Measurements from ENCODE around the gene FADS3.

FADS3 gene

DNA sequence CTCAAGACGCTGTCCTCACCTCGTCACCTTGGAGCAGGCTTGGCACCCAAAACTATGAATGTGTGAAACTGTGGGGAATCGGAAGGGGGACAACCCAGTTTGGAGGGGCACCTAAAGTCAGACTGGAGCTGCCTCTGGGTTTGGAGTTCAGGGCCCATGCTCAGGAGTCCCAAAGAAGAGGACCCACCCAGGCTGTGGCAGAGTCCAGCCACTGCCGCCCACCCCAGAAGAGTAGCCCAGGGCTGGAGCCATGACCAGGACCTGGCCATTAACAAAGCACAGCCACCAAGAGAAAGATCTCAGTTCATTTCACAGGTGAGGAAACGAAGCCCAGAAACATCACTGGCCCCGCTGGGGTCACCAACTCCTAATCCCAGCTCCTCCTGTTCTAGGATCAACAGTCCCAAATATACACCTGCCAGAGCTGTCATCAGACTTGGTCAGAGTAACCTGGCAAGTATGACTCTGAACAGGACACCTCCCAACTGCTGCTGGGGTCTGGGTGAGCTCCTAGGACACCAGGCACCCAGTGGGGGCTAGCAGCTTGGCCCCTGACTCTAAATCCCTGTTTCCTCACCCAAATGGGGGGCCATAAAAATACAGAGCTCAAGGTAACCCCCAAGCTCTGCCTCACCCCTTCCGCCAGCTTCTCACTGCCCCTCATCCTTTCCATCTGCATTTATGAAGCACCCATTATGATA lies 23.3 kb upstream of the FADS3 start:
- no peak for DNase-seq (ENCODE audit: low spot score)
- TF ChIP-seq, protein P1, sequence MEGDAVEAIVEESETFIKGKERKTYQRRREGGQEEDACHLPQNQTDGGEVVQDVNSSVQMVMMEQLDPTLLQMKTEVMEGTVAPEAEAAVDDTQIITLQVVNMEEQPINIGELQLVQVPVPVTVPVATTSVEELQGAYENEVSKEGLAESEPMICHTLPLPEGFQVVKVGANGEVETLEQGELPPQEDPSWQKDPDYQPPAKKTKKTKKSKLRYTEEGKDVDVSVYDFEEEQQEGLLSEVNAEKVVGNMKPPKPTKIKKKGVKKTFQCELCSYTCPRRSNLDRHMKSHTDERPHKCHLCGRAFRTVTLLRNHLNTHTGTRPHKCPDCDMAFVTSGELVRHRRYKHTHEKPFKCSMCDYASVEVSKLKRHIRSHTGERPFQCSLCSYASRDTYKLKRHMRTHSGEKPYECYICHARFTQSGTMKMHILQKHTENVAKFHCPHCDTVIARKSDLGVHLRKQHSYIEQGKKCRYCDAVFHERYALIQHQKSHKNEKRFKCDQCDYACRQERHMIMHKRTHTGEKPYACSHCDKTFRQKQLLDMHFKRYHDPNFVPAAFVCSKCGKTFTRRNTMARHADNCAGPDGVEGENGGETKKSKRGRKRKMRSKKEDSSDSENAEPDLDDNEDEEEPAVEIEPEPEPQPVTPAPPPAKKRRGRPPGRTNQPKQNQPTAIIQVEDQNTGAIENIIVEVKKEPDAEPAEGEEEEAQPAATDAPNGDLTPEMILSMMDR (IDR thresholded peaks at IDR 0.05; ENCODE audit: extremely low read depth, insufficient read depth, missing control alignments), result no peak
- in situ Hi-C loops (cut with MboI; ENCODE audit: low pct_unique_long_range_greater_than_20kb, low sequenced_read_pairs, unreplicated experiment), result no loop called here

DNA sequence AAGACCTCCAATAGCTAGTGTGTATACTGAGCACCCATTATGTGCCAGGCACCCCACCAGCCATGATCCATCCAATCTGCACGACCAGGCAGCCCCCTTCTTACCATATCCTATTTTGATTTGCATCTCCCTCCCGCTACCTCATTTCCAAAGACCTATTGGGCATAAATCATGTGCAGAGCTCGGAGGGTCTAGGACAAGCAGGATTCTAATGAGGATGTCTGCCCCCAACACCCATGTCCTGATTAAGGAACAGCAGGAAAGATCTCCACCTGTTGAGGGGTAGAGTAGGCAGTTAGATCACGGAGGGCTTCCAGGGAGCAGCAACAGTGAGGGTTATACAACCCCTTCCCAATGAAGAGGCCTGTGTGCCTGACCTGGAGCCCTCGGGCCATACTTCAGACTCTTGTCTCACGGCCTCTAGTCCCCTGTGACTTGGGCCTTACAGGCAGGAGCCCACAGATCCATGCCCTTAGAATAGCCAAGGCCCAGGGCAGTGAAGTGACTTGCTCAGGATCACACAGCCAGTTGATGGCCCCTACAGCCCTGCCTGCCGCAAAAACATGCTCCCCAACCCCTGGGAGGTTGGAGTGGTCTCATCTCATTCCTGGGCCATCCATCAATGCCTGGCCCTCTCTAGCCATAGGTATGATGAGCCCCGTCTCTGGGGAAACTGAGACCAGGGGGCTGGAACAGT lies 22.5 kb upstream of the FADS3 start:
- in situ Hi-C loops (cut with MboI; ENCODE audit: low pct_unique_long_range_greater_than_20kb, low sequenced_read_pairs, unreplicated experiment), result no loop called here
- TF ChIP-seq, protein P1 (IDR thresholded peaks at IDR 0.05; ENCODE audit: extremely low read depth, insufficient read depth, missing control alignments), result no peak
- DNase-seq (ENCODE audit: low spot score), result peak; percentile 14

- in situ Hi-C loops (cut with MboI; ENCODE audit: low pct_unique_long_range_greater_than_20kb, low sequenced_read_pairs, unreplicated experiment), result no loop called here
- TF ChIP-seq, protein P1 (IDR thresholded peaks at IDR 0.05; ENCODE audit: extremely low read depth, insufficient read depth, missing control alignments), result no peak
- DNase-seq (ENCODE audit: low spot score), result no peak
These were observed 21.8 kb upstream of the FADS3 start for GRCh38 chr11:61912991-61913698.

DNA sequence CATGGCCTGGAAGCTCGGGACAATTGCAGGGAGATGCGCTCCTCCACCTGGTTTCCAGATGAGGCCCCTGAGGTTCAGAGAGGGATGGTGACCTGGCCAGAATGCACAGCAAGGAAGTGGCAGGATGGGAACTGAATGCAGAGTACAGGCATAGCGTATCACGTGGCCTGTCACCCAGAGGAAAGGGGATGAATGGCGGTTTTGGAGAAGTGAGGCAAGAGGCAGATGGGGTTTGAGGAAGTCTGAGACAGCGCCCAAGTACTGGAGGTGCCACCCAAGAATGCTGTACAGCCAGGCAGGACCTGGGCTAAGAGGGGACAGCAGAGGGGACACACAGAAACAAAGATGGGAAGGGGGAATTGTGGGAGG lies 21.2 kb upstream of the FADS3 start:
- in situ Hi-C loops (cut with MboI; ENCODE audit: low pct_unique_long_range_greater_than_20kb, low sequenced_read_pairs, unreplicated experiment), result no loop called here
- no peak for DNase-seq (ENCODE audit: low spot score)
- TF ChIP-seq, protein P1 (IDR thresholded peaks at IDR 0.05; ENCODE audit: extremely low read depth, insufficient read depth, missing control alignments), result no peak

DNA sequence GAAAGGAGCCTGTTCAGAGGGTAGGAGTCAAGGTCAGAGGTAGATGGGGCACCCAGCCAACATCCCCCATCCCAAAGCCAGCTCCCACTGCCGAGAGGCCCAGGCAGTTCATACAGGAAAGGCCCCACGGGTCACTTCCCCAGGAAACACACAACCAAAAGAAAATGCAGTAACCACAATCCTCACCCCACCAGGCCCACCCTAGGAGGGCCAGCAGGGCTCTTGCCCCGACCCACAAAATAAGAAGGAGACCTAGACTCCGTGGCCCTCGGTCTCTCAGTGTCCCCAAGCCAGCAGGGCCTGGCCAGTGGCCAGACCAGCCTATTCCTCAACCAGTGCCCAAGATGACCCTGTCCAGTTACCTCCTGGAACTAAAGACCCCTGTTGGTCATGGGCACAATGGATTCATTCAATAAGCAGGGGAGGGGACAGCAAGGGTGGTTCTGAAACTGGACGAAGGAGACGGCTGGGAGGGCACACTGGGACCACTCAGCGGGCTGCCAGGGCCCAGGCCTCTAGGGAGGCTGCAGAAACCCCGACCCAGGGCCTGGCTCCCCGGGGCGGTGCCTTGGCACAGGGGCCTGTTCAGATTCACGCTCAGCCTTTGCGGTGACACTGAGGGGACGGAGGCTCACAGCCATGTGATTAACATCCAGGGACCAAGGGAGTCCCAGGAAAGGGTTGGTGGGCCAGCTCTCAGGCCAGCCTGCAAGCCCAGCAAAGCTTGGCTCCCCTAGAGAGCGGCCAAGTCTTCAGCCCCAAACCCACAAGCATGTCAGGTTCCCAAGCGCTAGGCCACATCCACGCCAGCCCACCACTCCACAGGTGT lies 20.6 kb upstream of the FADS3 start:
- DNase-seq (ENCODE audit: low spot score), result no peak
- in situ Hi-C loops (cut with MboI; ENCODE audit: low pct_unique_long_range_greater_than_20kb, low sequenced_read_pairs, unreplicated experiment), result no loop called here
- TF ChIP-seq, protein P1 (IDR thresholded peaks at IDR 0.05; ENCODE audit: extremely low read depth, insufficient read depth, missing control alignments), result no peak

GRCh38 chr11:61911128-61911700 lies 19.9 kb upstream of the FADS3 start:
- in situ Hi-C loops (cut with MboI; ENCODE audit: low pct_unique_long_range_greater_than_20kb, low sequenced_read_pairs, unreplicated experiment), result no loop called here
- TF ChIP-seq, protein P1 (IDR thresholded peaks at IDR 0.05; ENCODE audit: extremely low read depth, insufficient read depth, missing control alignments), result no peak
- no peak for DNase-seq (ENCODE audit: low spot score)

Measured in GM13977 (cell line).